Transverse colon (tissue), 4 donors: Measurements from ENCODE around the gene EPHA4.

Source experiments
- EP300 ChIP-seq: sonication (generic); formaldehyde crosslinking; IDR thresholded peaks from one replicate; pipeline ENCODE4 v1.6.1; 2017; ENCODE audit warnings: antibody characterized with exemption, low read depth
- POLR2A ChIP-seq: fragments of 450-650 bp; IDR thresholded peaks from one replicate; pipeline ENCODE4 v1.6.1; 2016; ENCODE audit warnings: antibody characterized with exemption, mild to moderate bottlenecking, moderate library complexity
- POLR2AphosphoS5 ChIP-seq, 3 donors: sonication (generic); formaldehyde crosslinking; IDR thresholded peaks; one replicate each; pipeline ENCODE4 v1.6.1; 2016; ENCODE audit warnings: antibody characterized with exemption in 3 of 3
- TF ChIP-seq, protein P1 (sequence below), 5 experiments: fragments of 200-600 bp in 3 of 5; fragments of 450-650 bp in 2 of 5; sonication (generic) in 3 of 5; IDR thresholded peaks; 1 replicate in 2 of 5; 2 replicates in 3 of 5; pipeline ENCODE4 v1.5.1; 2016 to 2017; ENCODE audit warnings: antibody characterized with exemption in 5 of 5, inconsistent platforms in 3 of 5, mild to moderate bottlenecking in 2 of 5, moderate library complexity in 1 of 5

- TF ChIP-seq, protein P1, sequence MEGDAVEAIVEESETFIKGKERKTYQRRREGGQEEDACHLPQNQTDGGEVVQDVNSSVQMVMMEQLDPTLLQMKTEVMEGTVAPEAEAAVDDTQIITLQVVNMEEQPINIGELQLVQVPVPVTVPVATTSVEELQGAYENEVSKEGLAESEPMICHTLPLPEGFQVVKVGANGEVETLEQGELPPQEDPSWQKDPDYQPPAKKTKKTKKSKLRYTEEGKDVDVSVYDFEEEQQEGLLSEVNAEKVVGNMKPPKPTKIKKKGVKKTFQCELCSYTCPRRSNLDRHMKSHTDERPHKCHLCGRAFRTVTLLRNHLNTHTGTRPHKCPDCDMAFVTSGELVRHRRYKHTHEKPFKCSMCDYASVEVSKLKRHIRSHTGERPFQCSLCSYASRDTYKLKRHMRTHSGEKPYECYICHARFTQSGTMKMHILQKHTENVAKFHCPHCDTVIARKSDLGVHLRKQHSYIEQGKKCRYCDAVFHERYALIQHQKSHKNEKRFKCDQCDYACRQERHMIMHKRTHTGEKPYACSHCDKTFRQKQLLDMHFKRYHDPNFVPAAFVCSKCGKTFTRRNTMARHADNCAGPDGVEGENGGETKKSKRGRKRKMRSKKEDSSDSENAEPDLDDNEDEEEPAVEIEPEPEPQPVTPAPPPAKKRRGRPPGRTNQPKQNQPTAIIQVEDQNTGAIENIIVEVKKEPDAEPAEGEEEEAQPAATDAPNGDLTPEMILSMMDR (IDR thresholded peaks at IDR 0.05), result no peak
- no peak for TF ChIP-seq POLR2AphosphoS5 (IDR thresholded peaks at IDR 0.05)
- TF ChIP-seq POLR2A, result no peak
- no peak for TF ChIP-seq EP300
These were observed 199.8 kb downstream of the EPHA4 start for GRCh38 chr2:221372159-221372884.
